Caki2 (cell line): ENCODE measurements around the gene ALAS1. TPM values are rescaled to one million over a fixed set of nuclear protein-coding genes. Genes with fewer than 3 reads are reported as not detected.
A peak's percentile ranks its signal among the peaks of the same experiment; 100 is the strongest.

ENCODE experiments used
- DNase-seq: peaks from one replicate; pipeline ENCODE4 v3.0.0-alpha.2; 2015; ENCODE audit warnings: low read depth
- in situ Hi-C: cut with HindIII; loops from 2 replicates; pipeline ENCODE4 v1.10.0; 2016; ENCODE audit warnings: low sequenced_read_pairs, low pct_unique_long_range_greater_than_20kb, mixed read lengths
- total RNA-seq: library from RNA; depleted of rRNA; stranded (reverse); fragments of >200 nt; shearing (Covaris generic); gene quantifications from 2 replicates; pipeline ENCODE4 v1.2.3, GENCODE V29; 2014; ENCODE audit warnings: low replicate concordance

Gene ALAS1
- total RNA-seq, 1 experiment from 2014 or later: 49.4 TPM

- peak; percentile 75 for DNase-seq
- in situ Hi-C loops: no loop called here
Observed at GRCh38 chr3:52238761-52239701, 41.1 kb downstream of the ALAS1 start, which contains the start of gene TWF2. TWF2 (minus strand) TSS chr3:52239158; CDS start chr3:52239016, 142 bp downstream.

- peak; percentile 70 for DNase-seq
Observed at GRCh38 chr3:52240059-52240885, 42.3 kb downstream of the ALAS1 start.

GRCh38 chr3:52240886-52241370 lies 43.0 kb downstream of the ALAS1 start:
- in situ Hi-C loops: no loop called here
- DNase-seq: no peak

More at GRCh38 chr3:52240059-52240885, 42.3 kb downstream of the ALAS1 start:
- in situ Hi-C loops: no loop called here

GRCh38 chr3:52242039-52242438 lies 44.1 kb downstream of the ALAS1 start:
- in situ Hi-C loops: no loop called here
- no peak for DNase-seq

- in situ Hi-C loops: no loop called here
- peak; percentile 57 for DNase-seq
Observed at GRCh38 chr3:52243791-52244628, 46.0 kb downstream of the ALAS1 start.

- peak; percentile 51 for DNase-seq
- in situ Hi-C loops: no loop called here
Observed at GRCh38 chr3:52245322-52246263, 47.6 kb downstream of the ALAS1 start, which contains the start of gene PPM1M. PPM1M (plus strand) TSS chr3:52245759; CDS start chr3:52245825, 66 bp downstream.

GRCh38 chr3:52246264-52246620 lies 48.3 kb downstream of the ALAS1 start:
- in situ Hi-C loops: no loop called here
- DNase-seq: no peak

- no peak for DNase-seq
- in situ Hi-C loops: no loop called here
Observed at GRCh38 chr3:52246728-52247408, 48.9 kb downstream of the ALAS1 start.

- no peak for DNase-seq
- in situ Hi-C loops: no loop called here
Observed at GRCh38 chr3:52247409-52248164, 49.6 kb downstream of the ALAS1 start.

GRCh38 chr3:52248165-52248541 lies 50.2 kb downstream of the ALAS1 start:
- no peak for DNase-seq
- in situ Hi-C loops: no loop called here

- DNase-seq: no peak
Observed at GRCh38 chr3:52248816-52249547, 51.0 kb downstream of the ALAS1 start.

GRCh38 chr3:52249683-52250082 lies 51.7 kb downstream of the ALAS1 start:
- DNase-seq: no peak
- in situ Hi-C loops: no loop called here

More at GRCh38 chr3:52248816-52249547, 51.0 kb downstream of the ALAS1 start:
- in situ Hi-C loops: no loop called here

GRCh38 chr3:52250122-52250521 lies 52.2 kb downstream of the ALAS1 start:
- DNase-seq: no peak
- in situ Hi-C loops: no loop called here

- DNase-seq: no peak
- in situ Hi-C loops: no loop called here
Observed at GRCh38 chr3:52253314-52254304, 55.6 kb downstream of the ALAS1 start.
